ENCODE results near the gene BCCIP.

- no peak for TF ChIP-seq CTCF (IDR thresholded peaks at IDR 0.05)
- no peak for TF ChIP-seq POLR2A (IDR thresholded peaks at IDR 0.05)
Measured at GRCh38 chr10:125880719-125881118, 57.4 kb downstream of the BCCIP start.
